ENCODE measurements around the gene PRICKLE4.
"Not testable (repeated sequence)": the region's sequence is repeated elsewhere in the genome, so short reads cannot be mapped to it uniquely, and the experiment has no call there.

Gene PRICKLE4

GRCh38 chr6:41746107-41746506, 34.5 kb upstream of the PRICKLE4 start:
- DNase-seq: no peak

- no peak for DNase-seq
Measured at GRCh38 chr6:41747256-41748101, 33.1 kb upstream of the PRICKLE4 start, which contains the start of gene PGC. Gene PGC, minus strand, starts transcription at chr6:41747397. Its CDS starts 63 bp downstream, at chr6:41747334.

- no peak for DNase-seq
Measured at GRCh38 chr6:41748102-41748477, 32.5 kb upstream of the PRICKLE4 start.

GRCh38 chr6:41748542-41748941, 32.0 kb upstream of the PRICKLE4 start:
- DNase-seq: no peak

GRCh38 chr6:41750374-41750773, 30.2 kb upstream of the PRICKLE4 start:
- no peak for DNase-seq

- no peak for DNase-seq
Measured at GRCh38 chr6:41755895-41756294, 24.7 kb upstream of the PRICKLE4 start.

GRCh38 chr6:41756354-41756753, 24.2 kb upstream of the PRICKLE4 start:
- DNase-seq: no peak

GRCh38 chr6:41757271-41757670, 23.3 kb upstream of the PRICKLE4 start:
- DNase-seq: no peak

GRCh38 chr6:41757931-41758640, 22.5 kb upstream of the PRICKLE4 start:
- DNase-seq: no peak

- no peak for DNase-seq
Measured at GRCh38 chr6:41758641-41759035, 21.9 kb upstream of the PRICKLE4 start.

- DNase-seq: no peak
Measured at GRCh38 chr6:41759106-41759904, 21.3 kb upstream of the PRICKLE4 start.

- DNase-seq: no peak
Measured at GRCh38 chr6:41759905-41760579, 20.5 kb upstream of the PRICKLE4 start.

GRCh38 chr6:41763470-41763869, 17.1 kb upstream of the PRICKLE4 start:
- no peak for DNase-seq

- DNase-seq: not testable (repeated sequence)
Measured at GRCh38 chr6:41766043-41766664, 14.4 kb upstream of the PRICKLE4 start.

GRCh38 chr6:41767112-41767833, 13.3 kb upstream of the PRICKLE4 start:
- no peak for DNase-seq

GRCh38 chr6:41768545-41769308, 11.9 kb upstream of the PRICKLE4 start:
- DNase-seq: no peak

GRCh38 chr6:41769376-41769775, 11.2 kb upstream of the PRICKLE4 start:
- no peak for DNase-seq

- DNase-seq: no peak
Measured at GRCh38 chr6:41770381-41771057, 10.1 kb upstream of the PRICKLE4 start.

GRCh38 chr6:41771058-41771983, 9.3 kb upstream of the PRICKLE4 start:
- DNase-seq: no peak
